ENCODE data around the gene SERTAD3.

Gene SERTAD3

DNA sequence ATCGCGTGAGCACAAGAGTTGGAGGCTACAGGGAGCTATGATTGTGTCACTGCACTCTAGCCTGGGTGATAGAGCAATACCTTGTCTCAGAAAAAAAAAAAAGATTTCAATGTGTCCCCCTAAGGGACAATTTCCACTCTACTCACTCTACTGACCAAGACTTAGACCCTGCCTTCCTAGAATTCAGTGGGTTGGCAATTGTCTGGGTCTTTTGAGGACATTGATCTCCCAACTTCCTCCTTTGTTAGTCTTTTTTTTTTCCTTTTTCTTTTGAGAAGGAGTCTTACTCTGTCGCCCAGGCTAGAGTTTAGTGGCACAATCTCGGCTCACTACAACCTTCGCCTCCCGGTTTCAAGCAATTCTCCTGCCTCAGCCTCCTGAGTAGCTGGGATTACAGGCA is 24.9 kb upstream of the SERTAD3 start:
- TF ChIP-seq, protein P1, sequence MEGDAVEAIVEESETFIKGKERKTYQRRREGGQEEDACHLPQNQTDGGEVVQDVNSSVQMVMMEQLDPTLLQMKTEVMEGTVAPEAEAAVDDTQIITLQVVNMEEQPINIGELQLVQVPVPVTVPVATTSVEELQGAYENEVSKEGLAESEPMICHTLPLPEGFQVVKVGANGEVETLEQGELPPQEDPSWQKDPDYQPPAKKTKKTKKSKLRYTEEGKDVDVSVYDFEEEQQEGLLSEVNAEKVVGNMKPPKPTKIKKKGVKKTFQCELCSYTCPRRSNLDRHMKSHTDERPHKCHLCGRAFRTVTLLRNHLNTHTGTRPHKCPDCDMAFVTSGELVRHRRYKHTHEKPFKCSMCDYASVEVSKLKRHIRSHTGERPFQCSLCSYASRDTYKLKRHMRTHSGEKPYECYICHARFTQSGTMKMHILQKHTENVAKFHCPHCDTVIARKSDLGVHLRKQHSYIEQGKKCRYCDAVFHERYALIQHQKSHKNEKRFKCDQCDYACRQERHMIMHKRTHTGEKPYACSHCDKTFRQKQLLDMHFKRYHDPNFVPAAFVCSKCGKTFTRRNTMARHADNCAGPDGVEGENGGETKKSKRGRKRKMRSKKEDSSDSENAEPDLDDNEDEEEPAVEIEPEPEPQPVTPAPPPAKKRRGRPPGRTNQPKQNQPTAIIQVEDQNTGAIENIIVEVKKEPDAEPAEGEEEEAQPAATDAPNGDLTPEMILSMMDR (IDR thresholded peaks at IDR 0.05) = no peak

DNA sequence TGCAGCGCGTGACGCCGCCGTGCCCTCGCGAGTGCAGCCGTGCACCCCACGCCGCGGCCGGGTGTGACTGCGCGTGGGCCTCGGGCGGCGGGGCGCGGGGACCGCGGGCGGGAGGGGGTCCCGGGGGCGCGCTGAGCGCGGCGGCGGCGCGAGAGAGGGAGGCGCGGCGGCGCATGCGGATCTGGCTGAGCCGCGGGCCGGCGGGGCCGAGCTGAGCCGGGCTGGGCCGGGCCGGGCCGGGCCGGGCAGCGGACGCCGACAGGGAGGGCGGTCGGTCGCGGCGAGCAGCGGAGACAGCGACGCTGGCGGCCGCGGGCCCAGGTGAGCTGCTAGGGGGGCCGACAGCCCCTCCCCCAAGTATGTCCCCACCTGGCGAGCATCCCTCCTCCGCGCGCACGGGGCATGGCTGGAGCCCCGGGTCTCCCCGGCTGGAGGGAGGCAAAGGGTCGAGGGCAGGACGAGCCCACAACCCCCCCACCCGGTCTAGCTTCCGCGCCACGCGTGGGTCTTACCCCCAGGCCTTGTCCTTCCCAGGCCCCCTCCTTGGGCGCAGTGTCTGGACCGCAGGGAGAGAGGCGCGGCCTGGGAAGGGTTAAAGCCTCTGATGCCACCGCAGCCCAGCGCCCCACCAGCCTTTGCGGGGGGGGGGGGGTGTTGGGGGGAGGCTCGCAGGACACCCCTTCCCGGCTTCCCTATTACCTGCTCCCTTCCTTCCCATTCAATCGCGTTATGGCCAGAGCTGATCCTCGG is 23.0 kb upstream of the SERTAD3 start, which contains the start of gene SPTBN4:
TSS of gene SPTBN4 (plus strand) at position 17 of the 750 bp plus-strand sequence. CDS start 5,621 bp downstream, outside the sequence.
- TF ChIP-seq, protein P1 (IDR thresholded peaks at IDR 0.05) = no peak

DNA sequence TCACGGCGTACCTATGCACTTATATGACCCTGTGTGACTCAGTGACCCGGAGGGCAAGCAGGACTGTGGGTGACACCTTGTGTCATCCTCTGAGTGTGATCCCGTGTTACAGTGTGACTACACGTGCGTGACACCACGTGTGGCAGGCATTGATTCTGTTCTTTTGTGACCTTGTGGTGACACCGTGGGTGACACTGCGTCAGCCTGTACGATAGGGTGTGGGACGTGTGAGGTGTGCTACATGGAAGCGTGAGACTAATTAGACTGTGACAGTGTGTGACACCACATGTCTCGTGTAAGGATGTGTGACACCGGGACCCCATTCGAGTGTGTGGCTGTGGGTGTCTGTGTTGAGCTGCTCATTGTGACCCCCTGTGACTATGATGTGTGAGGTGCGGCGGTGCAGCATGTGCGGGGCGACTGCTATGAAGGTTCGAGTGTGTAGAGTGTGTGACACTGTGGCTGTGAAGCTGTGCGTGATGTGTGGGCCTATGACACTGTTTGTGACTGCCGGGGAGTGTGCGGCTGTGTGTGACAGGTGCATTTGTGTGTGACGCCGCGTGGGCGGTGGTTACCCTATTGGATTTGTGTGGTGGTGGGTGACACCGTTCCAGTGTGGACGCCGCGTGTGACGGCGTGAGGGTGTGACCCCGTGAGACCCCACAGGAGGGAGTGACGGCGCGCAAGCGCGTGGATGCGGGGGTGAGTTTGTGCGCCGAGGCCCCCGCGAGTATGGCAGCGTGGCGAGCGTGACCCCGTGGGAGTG is 22.3 kb upstream of the SERTAD3 start:
- TF ChIP-seq, protein P1 (IDR thresholded peaks at IDR 0.05) = no peak

DNA sequence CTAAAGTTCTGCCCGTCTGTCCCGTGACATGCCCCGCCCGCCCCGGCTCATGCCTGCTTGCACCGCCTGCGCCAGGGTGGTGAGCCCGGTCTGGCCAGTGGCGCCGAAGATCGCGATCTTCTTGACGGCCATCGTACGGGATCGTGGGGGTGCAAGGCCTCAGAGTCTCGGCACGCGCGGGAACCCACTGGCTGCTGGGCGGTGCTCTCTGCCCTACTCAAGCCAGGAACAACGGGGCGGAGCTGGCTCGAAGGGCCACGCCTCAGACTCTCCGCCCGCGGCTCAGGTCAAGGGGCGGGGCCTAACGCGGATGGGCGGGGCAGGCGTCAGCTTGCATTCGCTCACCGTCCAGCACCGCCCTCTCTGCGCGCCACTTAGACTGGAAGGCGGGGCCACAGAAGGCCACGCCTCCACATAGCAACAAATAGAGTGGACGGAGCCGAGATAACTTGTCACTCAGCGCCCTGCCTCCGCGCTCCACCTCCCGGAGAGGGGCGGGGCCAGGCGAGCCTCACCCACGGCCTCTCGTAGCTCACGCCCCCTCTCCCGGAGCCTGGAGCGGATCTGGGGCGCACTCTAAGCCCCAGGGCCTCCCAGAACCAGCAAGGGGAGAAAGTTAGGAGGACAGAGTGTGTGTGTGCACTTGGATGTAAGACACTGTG is 21.6 kb upstream of the SERTAD3 start, which contains the start of gene BLVRB:
TSS of gene BLVRB (minus strand) at position 189 of the 662 bp plus-strand sequence. CDS start at position 132, 57 bp downstream.
- TF ChIP-seq, protein P1 (IDR thresholded peaks at IDR 0.05) = no peak

DNA sequence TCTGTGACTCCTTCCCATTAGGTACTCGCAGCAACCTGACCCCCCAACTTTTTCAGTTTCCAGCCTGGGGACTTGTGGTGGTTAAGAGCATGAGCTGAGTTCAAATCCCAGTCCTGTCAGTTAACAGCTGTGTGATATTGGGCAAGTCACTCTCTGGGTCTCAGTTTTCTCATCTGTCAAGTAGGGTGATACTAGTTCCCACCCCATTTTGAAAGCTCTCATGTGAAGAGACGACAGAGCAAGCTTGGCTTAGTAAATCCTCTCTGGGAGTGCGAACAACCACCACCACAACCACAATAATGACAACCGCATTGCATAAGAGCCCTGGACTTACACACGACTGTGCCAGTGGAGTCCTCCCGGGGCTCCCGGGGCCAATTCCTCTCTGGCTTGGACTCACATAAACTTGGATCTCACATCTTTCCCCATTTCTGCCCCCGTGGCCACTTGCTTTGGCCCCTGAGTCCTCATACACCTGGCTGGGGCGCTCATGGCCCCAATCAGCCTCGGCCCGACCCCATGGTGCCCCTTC is 21.0 kb upstream of the SERTAD3 start:
- TF ChIP-seq, protein P1 (IDR thresholded peaks at IDR 0.05) = no peak

DNA sequence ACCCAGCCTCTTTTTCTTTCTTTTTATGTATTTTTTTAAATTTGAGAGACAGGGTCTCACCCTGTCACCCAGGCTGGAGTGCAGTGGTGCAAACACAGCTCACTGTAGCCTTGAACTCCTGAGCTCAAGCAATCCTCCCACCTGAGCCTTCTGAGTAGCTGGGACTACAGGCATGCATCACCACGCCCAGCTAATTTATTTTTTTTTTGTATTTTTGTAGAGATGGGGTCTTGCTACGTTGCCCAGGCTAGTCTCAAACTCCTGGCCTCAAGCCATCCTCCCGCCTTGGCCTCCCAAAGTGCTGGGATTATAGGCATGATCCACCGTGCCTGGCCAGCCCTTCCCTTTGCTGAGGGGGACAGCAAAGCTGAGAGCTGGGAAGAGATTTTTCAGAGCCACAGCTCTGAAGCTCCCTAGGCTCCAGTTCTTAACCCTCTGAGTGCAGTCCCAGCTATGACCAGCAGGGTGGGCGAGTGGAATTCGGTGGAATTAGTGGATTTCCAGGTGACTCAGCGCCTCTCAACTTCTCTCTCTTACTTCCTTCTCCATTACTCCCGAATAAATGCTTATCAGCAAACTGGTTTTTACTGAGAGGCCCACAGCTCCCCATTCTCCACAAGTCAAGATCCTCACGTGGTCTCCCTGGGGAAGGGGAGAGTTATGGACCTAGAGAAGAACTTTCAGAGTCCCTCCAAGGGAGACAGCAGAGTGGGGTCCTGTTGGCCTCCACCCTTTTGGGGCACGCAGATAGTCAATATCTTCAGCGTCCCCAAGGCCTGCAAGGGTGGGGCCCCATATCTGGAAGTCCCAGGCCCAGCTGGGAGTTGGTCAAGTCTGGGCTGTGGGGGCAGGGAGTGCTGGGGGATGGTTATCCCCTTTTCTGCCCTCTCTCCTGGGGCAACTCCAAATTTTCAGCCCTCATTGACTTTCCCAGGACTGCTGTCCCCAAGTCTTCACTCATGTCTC is 20.2 kb upstream of the SERTAD3 start:
- TF ChIP-seq, protein P1 (IDR thresholded peaks at IDR 0.05) = peak; percentile 70
